NCI-H1694 (cell line): ENCODE results near the gene ITGB5.

Experiments
- DNase-seq: peaks from one replicate; lab custom pipeline; 2025; lab: John Stamatoyannopoulos, UW

Gene ITGB5

DNA sequence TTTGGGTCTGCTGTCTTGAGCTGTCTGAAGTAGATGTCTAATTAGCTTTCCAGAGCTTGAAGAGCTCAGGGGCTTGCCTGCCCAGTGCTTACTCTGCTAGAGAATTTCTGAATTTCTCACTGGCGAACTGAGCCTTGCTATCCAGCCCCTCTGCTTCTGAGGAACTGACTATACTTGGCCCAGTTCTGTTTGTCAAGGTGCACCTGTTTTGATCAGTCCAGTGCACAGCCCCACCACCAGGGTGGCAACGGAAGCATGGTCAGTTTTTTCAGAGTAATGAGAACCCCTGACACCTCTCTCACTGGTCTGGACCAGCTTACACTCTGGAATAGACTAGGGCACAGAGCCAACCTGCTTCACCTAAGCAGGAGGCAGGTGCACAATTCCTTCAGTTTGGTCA lies 25.2 kb downstream of the ITGB5 start:
- DNase-seq: no peak

DNA sequence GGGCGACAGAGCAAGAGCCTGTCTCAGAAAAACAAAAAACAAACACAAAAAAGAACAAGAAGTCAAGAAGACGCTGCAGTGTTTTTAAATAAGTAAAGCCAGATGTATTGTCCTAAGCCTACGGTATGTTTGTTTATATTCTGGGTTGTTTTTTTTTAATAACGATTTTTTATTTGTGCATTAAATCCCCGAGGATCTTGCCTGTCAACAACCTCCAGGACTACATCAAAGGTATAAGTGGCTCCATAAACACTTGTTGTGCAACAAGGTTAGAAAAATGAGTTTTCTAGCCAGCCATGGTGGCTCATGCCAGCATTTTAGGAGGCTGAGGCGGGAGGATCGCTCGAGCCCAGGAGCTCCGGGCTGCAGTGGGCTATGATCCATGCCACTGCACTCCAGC lies 26.1 kb downstream of the ITGB5 start:
- no peak for DNase-seq

DNA sequence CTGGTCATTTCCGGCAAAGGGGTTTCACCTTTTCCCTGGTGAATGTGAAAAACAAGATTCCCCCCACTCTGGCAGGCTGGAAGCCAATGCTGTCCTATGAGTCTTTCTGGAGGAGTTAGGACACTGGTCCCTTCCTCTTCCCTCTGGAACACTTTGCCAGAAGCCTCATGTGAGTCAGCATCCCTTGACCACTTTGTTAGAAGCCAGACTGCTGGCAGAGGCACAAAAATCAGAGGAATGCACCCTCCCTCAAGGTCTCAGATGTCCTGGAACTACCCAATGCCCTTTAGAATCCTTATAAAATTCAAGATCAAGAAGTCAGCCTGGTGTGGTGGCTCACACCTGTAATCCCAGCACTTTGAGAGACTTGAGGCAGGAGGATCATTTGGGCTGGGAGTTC lies 26.6 kb downstream of the ITGB5 start:
- DNase-seq: no peak

DNA sequence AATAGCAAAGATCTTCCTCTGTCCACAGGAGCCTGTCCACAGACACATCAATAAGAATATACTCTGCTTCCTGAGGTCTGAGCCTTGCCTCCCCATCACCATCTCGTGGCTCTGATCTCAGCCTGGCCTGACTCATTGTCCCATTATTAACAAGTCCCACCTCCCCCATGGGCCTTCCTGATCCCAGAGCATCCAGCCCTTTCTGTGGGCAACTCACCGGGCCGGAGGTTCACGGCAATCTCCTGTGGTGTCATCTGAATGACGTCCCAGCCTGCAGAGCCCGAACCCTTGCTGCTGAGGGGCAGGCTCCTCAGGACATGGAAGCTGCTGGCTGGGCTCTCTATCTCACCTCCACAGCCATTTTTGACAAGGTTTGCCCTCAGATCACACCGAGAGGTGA lies 28.1 kb downstream of the ITGB5 start:
- no peak for DNase-seq

DNA sequence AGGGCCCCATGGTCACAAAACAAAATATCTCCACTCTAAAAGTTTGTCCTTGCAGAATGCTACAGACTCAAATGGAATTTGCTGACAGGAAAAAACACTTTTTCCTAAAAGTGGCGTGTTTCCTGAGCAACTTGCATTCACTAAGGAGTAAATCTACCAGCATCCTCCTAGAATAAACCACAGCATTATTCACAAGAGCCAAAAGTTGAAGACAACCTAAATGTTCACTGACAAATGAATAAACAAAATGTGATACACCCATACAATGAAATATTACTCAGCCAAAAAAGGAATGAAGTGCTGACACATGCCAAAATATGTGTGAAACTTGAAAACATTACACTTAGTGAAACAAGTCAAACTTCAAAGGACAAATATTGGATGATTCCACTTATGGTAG lies 28.9 kb downstream of the ITGB5 start:
- DNase-seq: no peak

DNA sequence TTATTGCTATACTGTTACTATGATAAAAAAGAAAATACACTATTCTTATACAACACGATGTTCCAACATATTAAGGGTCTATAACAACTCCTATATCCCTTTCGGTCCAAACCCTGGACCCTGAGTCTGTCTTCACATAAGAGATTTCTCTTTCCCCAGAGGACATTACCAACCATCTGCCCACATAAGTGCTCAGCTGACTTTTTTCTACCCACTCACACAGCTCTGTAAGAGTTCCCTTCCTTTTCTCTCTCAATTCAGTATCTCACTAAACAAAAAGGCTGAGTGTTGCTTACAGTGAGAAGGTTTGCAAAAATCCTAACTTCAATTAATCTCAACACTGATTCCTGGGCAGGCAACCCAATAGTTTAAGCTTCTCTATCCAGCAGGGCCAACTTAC lies 30.5 kb downstream of the ITGB5 start:
- no peak for DNase-seq

DNA sequence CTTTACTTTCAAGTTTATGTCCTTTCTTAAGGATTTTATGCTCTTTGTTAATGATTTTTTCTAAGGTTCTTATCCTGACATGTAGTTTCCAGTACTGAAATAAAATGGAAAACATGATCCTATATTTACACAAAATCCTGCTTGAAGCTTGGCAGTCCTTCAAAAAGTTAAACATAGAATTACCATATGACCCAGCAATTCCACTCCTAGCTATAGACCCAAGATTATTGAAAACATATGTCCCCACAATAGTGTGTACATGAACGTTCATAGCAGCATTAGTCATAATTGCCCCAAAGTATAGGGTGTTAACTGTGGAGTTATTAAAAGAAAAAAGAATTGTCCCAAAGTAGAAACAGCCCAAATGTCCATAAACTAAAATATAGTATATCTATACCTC lies 33.2 kb downstream of the ITGB5 start:
- DNase-seq: no peak

- no peak for DNase-seq
These were observed 33.7 kb downstream of the ITGB5 start for GRCh38 chr3:124853446-124853845.

GRCh38 chr3:124851905-124852304 lies 35.3 kb downstream of the ITGB5 start:
- DNase-seq: no peak

DNA sequence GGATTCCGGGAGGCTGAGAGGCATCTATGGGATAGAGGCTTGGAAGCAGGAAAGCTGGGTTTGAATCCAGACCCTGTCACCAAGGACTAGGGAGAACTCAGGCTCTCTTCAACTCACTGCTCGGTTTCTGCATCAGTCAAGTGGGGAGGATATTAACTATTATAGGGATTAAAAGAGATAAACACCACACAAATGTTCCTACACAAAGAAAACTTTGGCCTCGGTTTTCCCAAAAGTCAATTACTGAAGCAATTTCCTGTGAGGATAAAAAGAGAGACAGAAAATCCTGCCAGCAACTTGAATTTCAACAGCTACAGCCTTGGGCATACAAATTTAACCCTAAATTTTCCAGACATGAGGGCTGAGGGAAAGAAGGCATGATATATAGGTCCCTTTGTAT lies 36.0 kb downstream of the ITGB5 start:
- no peak for DNase-seq

DNA sequence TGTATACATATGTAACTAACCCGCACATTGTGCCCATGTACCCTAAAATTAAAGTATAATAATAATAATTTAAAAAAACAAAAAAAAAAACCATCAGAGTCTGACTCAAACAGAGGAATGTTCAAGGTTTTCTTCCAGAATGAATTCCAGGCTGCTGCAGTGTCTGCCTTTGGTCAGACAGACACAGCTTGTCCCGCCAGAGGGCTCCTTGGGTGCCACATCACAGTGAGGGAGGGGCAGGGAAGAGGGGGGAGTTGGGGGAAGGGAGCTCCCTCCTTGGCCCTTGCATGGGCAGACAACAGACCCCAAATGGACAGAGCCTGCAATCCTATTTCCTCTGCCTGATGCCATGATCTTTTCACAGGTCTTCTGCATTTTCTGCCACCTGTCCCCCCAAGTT lies 36.5 kb downstream of the ITGB5 start:
- no peak for DNase-seq

DNA sequence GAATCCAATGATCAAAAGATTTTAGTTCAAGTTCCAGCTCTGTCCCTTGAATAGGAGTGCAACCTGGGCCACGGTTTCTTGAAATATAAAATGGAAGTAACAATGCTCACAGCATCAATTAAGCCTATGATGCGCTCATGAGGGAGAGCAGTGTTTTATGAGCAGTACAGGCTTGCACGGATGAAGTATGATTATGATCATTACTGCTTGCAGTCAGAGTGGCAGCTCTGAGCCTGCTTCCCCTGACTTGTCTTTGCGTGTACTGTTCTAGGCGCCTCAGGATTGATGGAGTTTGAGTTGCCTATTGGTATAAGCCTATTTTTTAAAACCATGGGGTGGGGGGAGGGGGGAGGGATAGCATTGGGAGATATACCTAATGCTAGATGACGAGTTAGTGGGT lies 37.0 kb downstream of the ITGB5 start:
- DNase-seq: no peak

DNA sequence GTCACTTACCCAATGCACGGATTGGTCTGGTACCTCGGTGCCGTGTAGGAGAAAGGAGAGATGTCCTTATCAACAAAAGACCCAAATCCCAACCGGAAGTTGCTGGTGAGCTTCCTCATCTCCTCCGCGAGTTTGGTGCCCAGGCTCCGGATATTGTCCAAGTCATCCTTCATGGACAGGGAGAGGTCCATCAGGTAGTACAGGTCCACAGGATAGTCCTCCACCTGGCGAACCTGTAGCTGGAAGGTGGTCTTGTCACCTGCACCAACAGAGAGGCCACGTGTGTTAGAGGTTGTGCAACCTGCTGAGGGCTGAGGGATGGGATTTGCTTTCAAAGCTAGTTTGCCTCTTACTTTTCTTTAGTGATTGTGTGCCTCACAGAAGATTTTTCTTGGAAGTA lies 38.9 kb downstream of the ITGB5 start:
- no peak for DNase-seq

GRCh38 chr3:124847863-124848262 lies 39.3 kb downstream of the ITGB5 start:
- DNase-seq: no peak

DNA sequence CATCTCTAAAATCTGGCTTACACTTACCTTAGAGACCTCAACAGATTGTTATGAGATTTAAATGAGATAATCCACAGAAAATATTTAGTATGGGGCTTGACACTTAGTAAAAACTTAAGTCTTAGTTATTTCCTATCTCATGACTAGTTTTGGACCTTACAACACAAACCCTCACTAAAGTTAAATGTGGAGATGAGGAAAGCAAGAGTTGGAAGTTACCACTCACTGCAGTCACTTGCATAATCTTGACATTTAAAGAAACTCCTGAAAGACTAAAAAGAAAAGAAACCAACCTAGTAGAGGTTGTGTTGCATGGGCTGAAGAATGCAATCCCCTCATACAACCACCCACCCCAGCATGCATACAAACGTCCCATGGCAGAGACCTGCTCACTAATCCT lies 40.1 kb downstream of the ITGB5 start:
- no peak for DNase-seq

DNA sequence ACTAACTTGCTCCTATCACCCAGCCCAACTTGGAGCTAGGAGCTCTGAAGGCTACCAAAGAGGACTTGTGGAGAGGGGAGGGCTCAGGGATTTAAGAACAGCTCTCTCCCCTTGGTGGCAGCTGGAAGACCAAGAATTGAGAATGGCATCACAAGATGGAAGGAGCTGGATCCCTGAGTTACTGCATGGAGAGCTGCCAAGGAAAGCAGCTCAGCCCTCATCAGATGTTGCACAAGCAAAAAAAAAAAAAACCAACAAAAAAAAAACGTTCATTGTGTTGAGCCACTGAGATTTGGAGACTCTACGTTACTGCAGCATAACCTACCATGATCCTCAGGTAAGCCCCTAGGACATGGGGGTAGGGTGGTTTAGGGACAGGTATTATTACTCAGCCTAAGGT lies 41.0 kb downstream of the ITGB5 start:
- no peak for DNase-seq

DNA sequence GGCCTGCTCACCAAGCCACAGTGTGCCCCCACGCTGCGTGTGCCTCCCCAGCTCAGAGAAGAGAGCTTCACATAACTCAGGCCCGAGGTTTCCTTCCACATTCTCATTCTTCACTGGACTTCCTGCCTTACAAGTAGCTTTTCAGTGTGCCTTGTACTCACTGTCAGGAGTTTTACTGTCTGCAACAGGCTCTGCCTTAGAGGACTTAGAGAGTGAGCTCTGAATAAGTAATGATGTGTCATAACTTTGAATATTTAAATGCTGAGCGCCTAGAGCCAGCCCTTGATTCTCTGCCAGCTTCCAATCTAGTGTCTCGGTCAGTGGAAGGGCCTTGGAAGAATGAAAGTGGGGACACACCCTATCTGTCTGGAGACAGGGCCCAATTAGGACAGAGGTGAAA lies 41.8 kb downstream of the ITGB5 start:
- no peak for DNase-seq

GRCh38 chr3:124843506-124844177 lies 43.5 kb downstream of the ITGB5 start:
- no peak for DNase-seq

- DNase-seq: no peak
These were observed 44.1 kb downstream of the ITGB5 start for GRCh38 chr3:124843047-124843446.

DNA sequence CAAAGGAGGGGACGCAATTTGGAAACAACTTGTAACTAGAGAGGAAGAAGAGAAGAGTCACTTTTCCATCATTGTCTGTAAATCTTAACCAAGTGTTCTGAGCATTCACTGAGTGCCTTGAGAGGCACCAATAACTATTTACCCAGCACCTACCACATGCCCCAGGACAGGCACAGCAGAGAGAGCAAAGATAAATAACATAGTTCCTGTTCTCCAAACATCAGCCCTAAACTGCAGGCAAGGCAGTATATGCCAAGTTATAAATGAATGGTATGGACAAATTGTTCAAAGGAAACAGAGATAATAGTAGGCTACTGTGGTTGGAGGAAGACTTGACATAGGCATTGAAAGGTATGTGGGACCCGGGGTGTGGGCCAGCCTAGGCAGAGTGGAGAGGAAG lies 45.6 kb downstream of the ITGB5 start:
- no peak for DNase-seq

GRCh38 chr3:124840331-124840730 lies 46.8 kb downstream of the ITGB5 start:
- DNase-seq: no peak

GRCh38 chr3:124839896-124840295 lies 47.3 kb downstream of the ITGB5 start:
- DNase-seq: no peak

- no peak for DNase-seq
These were observed 48.2 kb downstream of the ITGB5 start for GRCh38 chr3:124838963-124839362.

- no peak for DNase-seq
These were observed 49.4 kb downstream of the ITGB5 start for GRCh38 chr3:124837730-124838186.

GRCh38 chr3:124837065-124837464 lies 50.1 kb downstream of the ITGB5 start:
- no peak for DNase-seq
